Hypothalamus (tissue), 51 donors: ENCODE measurements around the gene DAO.
"Not testable (repeated sequence)": the region's sequence is repeated elsewhere in the genome, so short reads cannot be mapped to it uniquely, and the experiment has no call there.

ENCODE experiments used
- DNase-seq, 51 donors: peaks; one replicate each; lab custom pipeline; 2025; lab: John Stamatoyannopoulos, UW

Gene DAO

DNA sequence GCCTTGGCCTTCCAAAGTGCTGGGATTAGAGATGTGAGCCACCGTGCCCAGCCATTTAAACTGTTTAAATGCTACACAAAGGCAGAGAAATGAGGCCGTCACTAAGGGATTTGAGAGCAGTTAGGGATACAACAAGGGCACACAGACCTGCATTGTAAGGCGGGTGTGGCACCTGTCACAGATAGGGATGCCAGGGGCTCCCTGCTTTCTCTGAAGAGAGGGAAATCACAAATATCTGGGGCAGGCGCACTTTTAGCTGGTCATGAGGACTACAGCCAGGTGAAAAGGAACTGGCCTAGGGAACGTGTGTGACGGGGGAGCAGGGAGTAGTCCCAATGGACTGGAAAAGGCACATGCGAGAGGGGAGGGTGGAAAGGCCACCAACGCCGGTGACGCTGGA lies 32.2 kb upstream of the DAO start:
- no peak for DNase-seq

DNA sequence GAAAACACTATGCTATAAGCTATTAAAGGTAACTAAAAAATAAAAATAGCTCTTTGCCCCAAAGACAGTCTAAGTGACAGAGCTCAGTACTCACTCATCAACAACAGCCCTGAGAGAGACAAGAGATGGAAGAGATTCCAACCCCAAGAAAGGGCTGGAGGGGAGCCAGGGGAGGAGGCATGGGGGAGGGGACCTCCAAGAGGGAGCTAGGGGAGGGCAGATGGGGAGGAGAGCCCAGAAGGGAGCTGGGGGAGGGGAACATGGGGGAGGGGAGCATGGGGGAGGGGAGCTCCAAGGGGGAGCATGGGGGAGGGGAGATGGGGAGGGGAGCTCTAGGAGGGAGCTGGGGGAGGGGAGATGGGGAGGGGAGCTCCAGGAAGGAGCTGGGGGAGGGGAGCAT lies 30.2 kb upstream of the DAO start:
- no peak for DNase-seq

DNA sequence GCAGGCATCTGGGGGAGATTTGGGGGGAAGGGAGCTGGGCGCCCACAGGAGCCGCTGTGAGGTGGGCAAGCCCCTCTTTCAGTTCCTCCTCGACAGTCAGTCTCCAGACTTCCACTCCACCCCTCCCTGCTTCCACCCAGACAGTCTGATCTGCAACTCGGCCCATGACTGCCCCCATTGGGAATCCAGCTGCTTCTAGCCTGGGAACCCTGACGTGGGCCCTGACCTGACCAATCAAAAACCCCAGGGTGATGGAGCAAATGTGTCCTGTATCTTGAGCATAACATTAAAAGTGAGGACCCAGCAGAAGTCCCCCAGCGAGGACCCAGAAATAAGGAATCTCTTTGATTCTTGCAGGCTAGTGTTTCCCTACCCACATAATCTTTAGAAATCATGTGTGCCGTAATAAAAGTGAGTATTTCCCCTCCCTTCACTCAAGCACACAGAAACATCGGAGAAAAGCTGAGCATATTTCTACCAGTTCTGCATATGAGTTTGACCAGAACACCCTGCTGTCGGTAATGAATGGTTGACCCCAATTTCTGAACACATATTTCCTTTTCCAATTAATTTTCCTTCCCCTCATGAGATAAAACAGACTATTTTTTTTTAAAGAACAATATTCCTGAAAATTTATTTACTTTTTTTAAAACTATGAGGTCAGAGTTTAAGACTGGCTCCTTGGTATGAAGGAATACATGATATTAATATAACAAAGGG lies 28.9 kb upstream of the DAO start:
- peak in 22 of 51 donors; percentile 10 to 56 (median 35) for DNase-seq

DNA sequence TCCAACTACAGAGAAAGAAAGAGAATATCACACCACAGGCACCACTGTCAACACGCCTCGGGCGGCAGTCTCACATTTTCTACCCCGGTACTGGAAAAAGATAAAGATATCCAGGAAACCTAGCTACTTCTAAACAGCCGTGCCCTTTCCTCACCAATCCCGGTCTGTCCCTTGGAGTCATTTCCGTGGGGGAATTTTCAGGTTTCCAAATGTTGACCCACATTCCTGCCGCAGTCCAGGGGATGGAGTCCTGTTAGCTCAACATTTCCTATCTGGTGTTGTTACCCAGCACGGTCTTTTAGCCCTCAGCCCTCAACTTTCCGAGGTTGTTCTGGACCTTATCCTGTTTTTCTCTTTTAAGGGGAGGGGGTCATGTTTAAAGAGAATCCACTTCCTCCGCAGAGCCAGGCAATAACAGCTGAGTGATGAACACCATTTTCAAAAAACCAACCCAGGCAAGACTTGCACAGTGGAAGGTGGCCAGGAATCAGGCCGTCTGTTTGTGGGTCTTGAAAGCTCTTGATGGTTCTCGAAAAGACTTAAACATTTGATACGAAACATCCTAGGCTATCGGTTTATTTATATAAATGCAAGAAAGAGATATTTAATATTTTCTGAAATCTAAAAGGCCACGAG lies 27.1 kb upstream of the DAO start:
- DNase-seq: no peak

DNA sequence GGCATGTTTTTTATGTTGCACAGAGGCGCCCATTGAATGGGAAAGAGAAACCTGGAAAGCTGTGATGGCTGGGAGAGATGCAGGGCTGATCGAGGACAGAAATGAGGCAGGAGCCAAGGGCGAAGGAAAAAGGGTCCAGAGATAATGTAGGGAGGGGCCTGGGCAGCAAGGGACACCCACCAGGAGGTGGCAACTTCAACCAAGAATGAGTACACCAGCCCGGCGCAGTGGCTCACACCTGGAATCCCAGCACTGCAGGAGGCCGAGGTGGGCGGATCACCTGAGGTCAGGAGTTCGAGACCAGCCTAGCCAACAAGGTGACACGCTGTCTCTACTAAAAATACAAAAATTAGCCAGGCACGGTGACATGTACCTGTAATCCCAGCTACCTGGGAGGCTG lies 26.5 kb upstream of the DAO start:
- DNase-seq: no peak

DNA sequence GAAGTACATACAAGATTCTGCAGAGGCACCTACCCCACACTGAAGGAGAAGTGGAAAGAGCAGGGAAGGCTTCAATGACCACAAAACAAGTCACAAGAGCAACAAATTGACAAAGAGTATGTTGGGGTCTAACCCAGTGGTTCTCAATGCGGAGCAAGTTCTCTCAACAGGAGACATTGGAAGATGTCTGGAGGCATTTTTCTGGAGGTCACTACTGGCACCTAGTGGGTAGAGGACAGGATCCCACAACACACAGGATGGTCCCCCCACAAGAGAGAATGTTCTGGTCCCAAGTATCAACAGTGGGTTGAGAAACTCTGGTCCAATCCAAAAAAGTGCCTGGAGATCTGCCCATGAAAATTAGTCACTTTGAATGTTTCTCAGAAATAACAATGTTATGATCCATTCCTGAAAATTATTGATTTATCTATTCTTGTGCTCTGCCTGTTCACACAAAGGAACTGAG lies 25.9 kb upstream of the DAO start:
- DNase-seq: peak in 2 of 51 donors; percentile 10 to 21

DNA sequence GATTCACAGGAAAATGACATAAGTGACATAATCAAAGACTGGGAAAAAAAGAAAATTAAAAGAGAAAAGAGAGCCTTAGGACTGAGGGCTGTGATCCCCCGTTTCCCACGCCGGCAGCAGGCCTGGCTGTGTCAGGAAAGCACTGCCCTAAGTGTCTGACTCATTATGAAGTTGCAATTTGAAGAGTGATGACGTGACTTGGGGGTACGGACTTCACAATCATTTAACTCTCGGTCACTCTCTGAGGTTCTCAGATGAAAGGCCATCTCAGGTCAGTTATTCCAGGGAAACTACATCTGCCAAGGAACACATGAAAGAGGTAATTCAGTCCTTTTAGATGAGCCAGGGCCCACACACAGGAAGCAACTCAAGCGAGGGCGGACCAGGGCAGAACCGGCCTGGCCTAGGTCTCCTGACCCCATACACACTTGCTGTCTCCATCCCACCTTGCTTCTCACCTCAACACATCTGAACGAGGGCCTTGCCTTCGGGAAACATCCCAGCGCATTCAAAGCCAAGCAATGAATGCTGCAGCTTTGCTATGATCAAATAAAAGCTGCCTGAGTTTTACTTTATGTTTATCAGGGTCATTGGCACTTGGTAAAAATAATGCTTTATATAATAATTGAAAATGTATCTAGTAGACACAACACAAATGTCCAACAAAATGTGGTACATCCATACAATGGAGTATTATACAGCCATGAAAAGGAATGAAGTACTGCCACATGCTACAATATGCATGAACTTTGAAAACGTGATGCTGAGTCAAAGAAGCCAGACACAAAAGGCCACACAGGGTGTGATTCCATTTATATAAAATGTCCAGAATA lies 25.2 kb upstream of the DAO start:
- DNase-seq: no peak

DNA sequence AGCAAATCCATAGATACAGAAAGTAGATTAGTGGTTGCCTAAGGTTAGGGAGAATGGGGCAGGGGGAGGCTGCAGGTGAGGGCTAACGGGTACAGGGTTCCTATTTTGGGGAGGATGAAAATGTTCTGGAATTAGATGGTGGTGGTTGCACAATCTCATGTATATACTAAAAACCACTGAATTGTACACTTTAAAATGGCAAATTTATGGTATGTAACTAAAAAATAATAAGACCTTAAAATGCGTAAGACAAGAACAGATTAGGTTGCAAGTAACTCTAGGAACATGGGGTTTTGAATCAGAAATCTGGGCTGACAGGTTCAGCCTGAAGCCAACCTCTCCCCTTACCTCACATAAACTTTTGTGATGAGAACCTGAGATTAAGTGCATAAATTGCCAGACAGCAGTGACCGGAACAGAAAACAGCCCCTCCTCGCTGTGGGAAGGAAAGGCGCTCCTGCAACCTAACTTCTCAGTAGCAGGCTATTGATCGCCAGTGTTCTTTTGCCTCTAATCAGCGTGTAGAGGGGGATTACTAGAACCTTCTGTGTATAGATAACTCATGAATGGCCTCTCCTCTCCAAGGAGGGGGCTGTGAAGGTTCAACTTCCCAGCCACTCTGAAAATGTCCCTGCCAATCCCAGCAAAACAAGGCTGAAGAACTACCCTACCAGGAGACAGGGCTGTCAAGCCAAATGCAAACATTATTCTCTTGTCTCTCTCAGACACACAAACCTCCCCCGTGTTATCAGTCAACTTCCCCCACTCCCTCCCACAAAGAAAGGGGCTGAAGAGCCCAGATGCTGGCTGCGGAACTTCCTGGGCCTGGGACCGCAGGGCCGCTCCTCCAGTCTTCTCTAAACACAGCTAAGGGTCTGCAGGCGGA lies 24.4 kb upstream of the DAO start:
- DNase-seq: no peak

DNA sequence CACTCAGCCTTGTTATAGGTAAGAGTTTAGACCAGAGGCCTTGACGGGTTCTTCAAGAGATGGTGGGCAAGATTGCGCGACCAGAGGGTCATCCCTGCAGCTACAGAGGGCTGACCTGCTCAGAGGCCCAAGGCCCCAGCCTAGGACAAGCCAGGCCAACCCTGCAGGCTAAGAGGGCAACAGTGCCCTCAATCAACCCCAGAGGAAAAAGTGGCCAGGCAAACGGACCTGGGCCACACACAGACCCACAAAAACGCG lies 23.8 kb upstream of the DAO start:
- DNase-seq: no peak

DNA sequence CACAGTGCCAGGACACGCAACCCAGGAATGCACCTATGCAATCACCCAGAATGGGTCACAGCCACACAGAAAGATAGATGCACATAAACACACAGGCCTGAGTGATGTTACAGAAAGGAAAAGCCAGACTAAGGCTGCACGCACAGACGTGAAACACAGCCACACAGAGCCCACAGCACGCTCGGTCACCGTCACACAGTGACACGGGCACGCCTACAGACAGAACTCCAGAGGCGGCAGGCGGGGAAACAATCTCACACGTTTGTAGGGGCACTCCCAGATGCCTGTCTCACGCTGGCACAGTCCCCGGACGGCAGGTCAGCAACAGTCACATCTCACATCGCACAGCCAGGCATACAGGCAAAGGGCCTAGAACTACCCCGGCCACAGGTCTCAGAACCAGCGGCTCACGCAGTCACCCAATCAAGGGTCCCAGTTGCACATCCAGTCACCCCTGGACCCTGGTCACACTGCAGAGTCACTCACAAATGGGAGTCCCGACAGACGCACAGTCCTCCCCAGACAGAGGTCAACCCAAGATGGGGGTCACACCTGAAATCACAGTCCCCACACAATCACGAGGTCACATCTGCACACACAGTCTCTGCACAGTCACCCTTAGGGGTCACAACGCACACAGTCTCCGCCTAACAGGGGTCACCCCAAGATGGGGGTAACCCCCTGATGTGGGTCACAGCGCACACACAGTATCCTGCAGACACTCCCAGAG lies 23.3 kb upstream of the DAO start:
- peak in 34 of 51 donors; percentile 14 to 86 (median 41) for DNase-seq

DNA sequence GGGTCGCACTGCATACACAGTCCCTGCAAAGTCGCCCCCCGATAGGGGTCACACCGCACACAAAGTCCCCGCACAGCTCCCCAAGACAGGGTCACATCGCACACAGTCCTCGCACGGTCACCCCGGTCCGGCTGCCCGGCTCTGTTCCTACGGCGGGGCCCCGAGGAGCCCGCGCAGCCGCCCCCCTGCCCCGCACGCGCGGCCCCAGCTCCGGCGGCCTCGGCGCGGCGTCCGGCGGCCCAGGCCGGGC lies 22.8 kb upstream of the DAO start:
- peak in 2 of 51 donors; percentile 36 to 57 for DNase-seq

DNA sequence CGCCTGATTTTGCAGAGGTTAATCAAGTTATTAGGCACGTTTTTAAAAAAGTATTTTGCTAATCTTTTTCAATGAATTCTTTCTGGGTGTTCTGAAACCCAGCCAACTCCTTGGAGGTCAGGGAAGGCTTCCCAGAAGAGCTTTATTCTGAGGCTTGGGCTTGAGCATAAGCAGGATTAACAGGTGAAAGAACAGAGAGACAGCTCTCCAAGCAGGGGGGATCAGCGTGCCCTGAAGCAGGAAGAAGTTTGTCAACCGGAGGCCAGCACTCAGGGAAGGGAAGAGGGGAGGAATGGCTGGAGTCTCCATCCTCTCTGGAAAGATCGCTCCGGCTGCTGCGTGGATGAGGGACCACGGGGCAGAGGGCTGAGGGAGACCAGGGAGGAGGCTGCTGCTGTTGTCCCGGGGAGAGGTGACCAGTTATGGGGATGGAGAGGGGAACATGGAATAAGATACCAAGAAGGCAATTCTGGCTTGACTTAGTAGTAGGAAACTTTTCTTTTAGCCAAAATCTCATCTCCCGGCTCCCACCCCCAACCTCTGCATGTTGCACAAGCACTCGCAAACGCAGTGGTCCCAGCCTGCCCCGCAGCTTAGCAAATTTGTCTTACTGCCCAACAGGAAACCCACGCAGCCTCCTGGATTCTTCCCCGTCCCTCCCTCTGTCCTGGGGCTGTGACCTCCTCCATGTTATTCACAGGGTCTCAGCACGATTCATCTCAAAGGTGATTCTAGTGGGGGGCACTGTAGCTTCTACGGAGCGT lies 21.4 kb upstream of the DAO start:
- DNase-seq: no peak

DNA sequence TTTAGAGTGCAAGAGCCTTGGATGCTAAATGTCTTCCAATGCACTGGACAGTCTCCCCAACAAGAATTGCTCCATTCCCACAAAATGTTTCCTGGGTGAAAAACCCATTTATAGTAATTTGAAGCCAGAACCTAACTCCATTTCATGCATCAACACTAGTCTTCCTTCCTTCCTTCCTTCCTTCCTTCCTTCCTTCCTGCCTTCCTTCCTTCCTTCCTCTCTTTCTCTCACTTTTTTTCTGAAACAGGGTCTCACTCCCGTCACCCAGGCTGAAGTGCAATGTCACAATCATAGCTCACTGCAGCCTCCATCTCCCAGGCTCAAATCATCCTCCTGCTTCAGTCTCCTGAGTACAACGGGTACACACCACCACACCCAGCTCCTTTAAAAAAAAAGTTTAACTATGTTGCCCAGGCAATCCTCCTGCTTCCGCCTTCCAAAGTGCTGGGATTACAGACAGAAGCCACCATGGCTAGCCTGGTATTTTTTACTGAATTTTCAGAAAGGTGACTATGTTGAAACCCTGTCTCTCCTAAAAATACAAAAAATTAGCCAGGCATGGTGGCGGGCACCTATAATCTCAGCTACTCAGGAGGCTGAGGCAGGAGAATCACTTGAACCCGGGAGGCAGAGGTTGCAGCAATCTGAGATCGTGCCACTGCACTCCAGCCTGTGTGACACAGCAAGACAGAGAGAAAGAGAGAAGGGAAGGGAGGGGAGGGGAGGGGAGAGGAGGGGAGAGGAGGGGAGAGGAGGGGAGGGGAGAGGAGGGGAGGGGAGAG lies 20.6 kb upstream of the DAO start:
- DNase-seq: not testable (repeated sequence)

DNA sequence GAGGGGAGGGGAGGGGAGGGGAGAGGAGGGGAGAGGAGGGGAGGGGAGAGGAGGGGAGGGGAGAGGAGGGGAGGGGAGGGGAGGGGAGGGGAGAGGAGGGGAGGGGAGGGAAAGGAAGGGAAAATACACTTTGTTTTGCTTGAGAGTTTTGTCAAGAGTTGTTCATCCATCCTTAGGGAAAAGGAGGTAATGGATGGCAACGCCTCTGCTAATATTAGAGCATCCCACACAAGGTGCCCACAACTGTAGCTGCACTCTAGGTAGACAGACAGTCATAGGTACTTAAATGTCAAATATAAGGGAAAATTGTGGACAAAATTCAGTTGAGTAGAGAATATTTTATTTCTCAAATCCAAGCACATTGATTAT lies 20.0 kb upstream of the DAO start:
- no peak for DNase-seq

DNA sequence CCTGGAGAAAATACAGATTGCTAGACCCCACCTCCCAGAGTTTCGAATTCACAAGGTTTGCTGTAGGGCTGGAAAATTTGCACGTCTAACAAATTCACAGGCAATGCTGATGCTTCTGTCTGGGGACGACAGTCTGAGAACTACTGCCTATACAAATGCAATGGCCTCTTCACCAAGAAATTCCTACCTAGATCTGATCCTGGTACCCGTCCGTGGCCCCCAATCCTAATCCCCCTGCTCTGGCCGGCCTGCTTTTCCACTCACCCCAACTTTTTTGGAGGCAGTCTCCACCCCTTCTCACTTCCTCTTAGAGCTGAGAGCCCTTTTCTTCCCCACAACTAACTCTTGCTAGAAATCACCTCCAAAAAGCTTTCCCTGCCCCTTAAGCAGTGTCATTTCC lies 19.4 kb upstream of the DAO start:
- no peak for DNase-seq

DNA sequence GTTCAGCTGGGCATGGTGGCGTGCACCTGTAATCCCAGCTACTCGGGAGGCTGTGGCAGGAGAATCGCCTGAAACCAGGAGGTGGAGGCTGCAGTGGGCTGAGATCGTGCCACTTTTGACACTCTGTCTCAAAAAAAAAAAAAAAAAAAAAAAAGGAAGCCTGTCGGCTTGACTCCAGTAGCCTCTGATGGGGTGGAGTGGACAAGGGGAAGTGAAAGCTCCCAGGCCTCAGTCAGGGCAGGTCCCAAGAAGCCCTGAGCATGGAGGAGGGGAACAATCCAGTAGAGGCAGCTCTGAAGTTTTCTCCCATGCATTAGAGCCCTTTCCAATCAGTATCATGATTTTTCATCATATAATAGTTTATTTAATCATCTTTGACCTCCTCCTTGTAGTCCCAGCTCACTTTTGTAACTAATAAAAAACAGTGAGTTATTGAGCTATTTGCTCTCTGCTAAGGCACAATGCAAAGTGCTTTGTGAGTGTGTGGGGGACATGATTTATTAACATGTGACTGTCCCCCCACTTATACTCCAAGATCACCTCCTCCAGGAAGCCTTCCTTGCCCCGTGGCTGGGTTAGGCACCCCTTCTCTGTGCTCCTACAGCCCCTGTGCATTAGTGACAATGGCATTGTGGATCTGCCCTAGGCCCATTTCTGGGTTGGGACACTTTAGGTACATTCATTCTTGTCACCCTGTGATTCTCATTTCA lies 17.9 kb upstream of the DAO start:
- peak in 3 of 51 donors; percentile 9 to 19 (median 11) for DNase-seq

DNA sequence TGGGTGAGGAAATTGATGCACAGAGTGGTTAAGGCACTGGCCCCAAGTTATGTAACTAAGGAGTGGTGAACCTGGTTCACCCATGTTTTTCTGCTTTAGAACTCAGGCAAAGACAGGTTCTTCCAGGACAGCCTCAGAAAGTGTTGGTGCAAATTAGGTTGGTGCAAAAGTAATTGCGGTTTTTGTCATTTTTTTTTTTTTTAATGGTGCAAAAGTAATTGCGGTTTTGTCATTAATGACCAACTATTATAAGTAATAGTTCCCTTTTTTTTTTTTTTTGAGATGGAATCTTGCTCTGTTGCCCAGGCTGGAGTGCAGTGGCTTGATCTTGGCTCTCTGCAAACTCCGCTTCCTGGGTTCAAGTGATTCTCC lies 17.3 kb upstream of the DAO start:
- no peak for DNase-seq

DNA sequence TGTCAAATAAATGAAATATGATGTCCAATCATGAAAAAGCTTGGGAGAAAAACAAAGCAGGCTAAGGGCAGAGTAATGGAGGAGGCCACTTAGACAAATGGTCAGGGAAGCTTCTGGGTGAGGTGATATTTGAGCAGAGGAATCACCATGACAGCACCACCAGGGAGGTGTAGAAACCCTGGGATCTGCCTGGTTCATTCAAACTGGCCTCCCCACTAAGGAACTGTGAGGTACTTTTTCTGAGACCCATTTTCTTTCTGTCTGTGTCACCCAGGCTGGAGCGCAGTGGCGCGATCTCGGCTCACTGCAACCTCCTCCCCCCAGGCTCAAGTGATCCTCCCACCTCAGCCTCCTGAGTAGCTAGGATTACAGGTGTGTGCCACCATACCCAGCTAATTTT lies 14.7 kb upstream of the DAO start:
- no peak for DNase-seq
